ENCODE data around the gene GCA.

- TF ChIP-seq POLR2AphosphoS5 (IDR thresholded peaks at IDR 0.05; ENCODE audit: low read depth) (no peak), CTCF (IDR thresholded peaks at IDR 0.05; ENCODE audit: insufficient read depth, low read length) (no peak)
Measured at GRCh38 chr2:162337868-162338267, 6.1 kb upstream of the GCA start.
